Measurements from ENCODE around the gene HEPN1.

- TF ChIP-seq YY1 (IDR thresholded peaks at IDR 0.05; ENCODE audit: low read depth) (no peak), REST (IDR thresholded peaks at IDR 0.05; ENCODE audit: low read depth) (no peak), TEAD4 (IDR thresholded peaks at IDR 0.05) (no peak), MAX (IDR thresholded peaks at IDR 0.05) (no peak), USF1 (IDR thresholded peaks at IDR 0.05) (no peak), EP300 (IDR thresholded peaks at IDR 0.05; ENCODE audit: borderline replicate concordance) (no peak), RAD21 (IDR thresholded peaks at IDR 0.05; ENCODE audit: low read depth) (no peak), TAF1 (IDR thresholded peaks at IDR 0.05; ENCODE audit: low read depth) (no peak), CREB1 (IDR thresholded peaks at IDR 0.05; ENCODE audit: low read depth) (no peak), ZBTB7A (IDR thresholded peaks at IDR 0.05; ENCODE audit: low read depth) (no peak), CEBPB (IDR thresholded peaks at IDR 0.05) (no peak), EGR1 (IDR thresholded peaks at IDR 0.05) (no peak)
Observed at GRCh38 chr11:124892146-124892545, 26.9 kb upstream of the HEPN1 start.
